ENCODE measurements around the gene MRPL22.

GRCh38 chr5:154944716-154945115 lies 3.8 kb downstream of the MRPL22 start:
- TF ChIP-seq CTCF (IDR thresholded peaks at IDR 0.05) (no peak), MXI1 (IDR thresholded peaks at IDR 0.05; ENCODE audit: low read depth, low read length) (no peak), SIN3A (IDR thresholded peaks at IDR 0.05; ENCODE audit: borderline replicate concordance, low read depth, low read length) (no peak), TCF12 (IDR thresholded peaks at IDR 0.05) (no peak), POLR2AphosphoS5 (IDR thresholded peaks at IDR 0.05; ENCODE audit: low read depth, low read length) (no peak), RCOR1 (IDR thresholded peaks at IDR 0.05; ENCODE audit: low read length) (no peak), NFIC (IDR thresholded peaks at IDR 0.05; ENCODE audit: borderline replicate concordance) (no peak)
